Occipital lobe (tissue), 2 donors: ENCODE measurements around the gene C1orf232. TPM values are rescaled to one million over a fixed set of nuclear protein-coding genes. Genes with fewer than 3 reads are reported as not detected.

ENCODE experiments used
- DNase-seq: peaks from one replicate; lab custom pipeline; 2025; lab: John Stamatoyannopoulos, UW
- total RNA-seq: library from RNA; depleted of rRNA; stranded (reverse); fragments of >200 nt; gene quantifications from one replicate; pipeline ENCODE4 v1.2.3, GENCODE V29; 2014

Gene C1orf232
- total RNA-seq, 1 donor from 2014 or later = not detected

DNA sequence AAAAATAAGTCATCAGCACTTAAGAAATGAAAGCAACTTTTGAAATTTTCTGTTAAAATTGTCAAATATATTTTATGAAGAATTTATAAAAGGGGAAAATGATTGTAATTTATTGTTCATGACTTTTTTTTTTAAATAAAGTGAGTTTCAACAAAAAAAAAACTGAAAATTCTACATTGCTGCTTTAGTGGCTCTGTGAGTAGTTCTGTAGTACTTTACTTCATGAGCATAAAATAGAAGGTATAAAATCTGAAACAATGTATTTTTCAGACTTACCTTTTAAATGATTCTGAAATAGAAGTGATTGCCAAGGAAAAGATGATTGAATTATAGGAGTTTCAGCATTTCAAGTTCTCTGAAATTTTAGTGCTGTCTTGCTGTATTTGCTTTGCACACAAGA is 43.4 kb downstream of the C1orf232 start:
- DNase-seq = no peak

DNA sequence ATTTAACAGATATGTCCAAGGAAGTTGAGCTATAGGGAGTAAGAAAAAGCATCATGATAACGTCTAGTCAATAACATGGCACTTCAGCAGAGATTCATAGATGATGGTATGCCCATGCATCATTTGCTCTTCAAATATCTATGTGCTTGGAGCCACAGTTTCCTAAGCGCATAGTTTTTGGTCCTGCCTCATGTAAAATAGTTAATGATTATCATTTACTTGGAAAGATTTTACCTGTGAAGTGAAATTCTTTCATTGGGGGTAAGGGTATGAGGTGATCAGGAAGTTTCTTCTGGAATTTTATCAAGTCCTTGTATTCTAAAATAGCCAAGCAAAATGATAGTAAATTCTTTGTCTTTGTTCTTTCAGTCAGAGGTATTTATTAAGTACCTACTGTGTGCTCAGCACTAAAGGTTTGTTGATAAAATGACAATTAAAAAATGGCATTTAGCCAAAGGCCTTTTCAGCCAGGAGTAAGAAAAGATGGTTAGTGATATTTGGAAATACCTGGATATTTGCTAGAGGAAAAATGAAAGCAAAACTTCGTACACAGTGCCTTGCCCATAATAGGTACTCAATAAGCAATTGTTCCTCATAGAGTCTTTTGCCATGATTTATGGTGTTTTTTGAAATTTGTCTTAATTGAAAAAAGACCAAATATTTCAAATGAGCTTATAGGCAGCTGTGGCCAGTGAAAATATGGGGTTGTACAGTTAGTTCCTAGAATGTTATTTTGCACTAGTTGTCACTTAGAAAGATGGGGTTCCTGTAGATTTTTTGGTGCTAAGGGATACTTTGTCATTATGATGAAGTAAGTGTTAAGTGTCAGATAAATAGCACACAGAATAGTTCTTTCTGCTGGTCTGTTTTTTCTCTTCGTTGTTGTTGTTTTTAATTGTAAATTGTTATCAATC is 44.1 kb downstream of the C1orf232 start:
- DNase-seq = no peak

DNA sequence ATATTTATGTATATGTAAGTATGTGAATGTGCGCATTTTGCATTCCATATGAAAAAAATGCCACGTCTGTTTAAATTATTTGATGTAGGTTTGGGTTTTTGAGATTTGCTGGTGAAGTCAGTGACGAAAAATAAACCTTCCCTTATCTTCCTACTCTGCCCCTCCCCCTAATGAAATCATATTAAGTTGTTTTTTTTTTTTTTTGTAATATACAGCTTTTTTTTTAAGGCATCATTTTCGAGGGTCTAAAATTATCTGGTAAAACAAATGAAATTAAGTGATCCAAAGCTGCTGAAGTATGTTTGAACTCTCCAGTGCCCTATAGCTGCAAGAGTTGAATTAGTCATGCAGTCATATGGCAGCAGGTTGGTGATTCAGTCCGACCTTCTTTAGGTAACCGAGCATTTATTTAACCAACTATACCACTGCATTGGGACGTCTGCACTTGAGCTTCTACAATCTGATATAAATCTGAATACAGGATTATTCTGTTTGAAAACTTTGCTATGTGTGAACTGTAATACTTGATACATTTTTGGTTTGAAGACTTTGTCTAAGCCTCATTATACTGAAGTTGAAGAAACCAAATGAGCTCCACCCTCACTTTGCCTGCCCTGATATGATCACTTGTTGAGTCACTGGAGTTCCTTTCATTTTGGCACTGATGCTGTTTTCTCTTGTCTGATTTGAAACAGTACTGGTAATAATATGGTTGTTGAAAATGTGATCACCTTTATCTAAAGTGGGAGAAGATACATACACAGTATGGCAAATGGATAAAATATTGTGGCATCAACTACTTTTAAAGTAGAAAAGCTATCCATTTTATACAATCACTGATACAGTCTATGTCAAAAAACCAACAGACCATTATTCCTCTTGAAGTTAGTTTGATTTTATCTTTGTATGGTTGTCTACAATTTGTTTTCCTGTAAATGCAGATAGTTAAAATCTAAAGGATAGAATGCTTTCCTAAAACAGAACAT is 45.5 kb downstream of the C1orf232 start:
- DNase-seq = no peak

GRCh38 chr1:26121854-26122773 is 46.6 kb downstream of the C1orf232 start:
- no peak for DNase-seq

- no peak for DNase-seq
Observed at GRCh38 chr1:26119892-26120608, 48.7 kb downstream of the C1orf232 start.

DNA sequence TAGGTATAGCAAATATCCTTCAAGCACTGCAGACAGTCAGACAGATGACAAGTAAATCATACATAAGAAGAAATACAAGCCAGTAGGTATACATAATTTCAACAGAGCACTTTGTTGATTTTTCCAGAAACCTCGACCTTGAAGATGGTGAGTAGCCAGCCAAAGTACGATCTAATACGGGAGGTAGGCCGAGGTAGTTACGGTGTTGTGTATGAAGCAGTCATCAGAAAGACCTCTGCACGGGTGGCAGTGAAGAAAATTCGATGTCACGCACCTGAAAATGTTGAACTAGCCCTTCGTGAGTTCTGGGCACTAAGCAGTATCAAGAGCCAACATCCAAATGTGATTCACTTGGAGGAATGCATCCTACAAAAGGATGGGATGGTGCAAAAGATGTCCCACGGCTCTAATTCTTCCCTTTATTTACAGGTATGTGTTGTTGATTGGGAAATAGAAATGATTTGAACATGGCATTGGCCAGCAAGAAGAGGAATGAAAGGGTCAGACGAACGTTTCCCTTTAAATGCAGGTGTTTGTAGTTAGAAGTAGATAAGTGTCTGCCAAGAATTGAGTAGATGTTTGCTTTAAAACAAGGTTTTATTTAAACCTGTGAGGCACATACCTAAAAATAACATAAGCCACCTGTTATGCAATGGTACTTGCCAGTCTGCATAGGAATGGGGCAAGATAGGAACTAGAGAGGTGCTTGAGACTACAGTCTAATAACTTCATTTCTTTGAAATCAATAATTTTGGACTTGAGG is 54.4 kb downstream of the C1orf232 start:
- DNase-seq = no peak

Other genes with a start within 250 kb of the C1orf232 start
- gene PAFAH2, start 170.9 kb downstream of the C1orf232 start, total RNA-seq = 1.9 TPM
- gene EXTL1, start 147.2 kb downstream of the C1orf232 start, total RNA-seq = 2.3 TPM
- gene SLC30A2, start 122.8 kb downstream of the C1orf232 start, total RNA-seq = not detected
- 0.16 TPM for gene TRIM63, start 101.3 kb downstream of the C1orf232 start, total RNA-seq
- 93.6 TPM for gene PDIK1L, start 57.1 kb downstream of the C1orf232 start, total RNA-seq
- 0.47 TPM for gene FAM110D, start 9.9 kb downstream of the C1orf232 start, total RNA-seq
- 8.0 TPM for gene ZNF593, start 945 bp upstream of the C1orf232 start, total RNA-seq
- gene ZNF593OS, start 2.9 kb upstream of the C1orf232 start, total RNA-seq = not detected
- 3.1 TPM for gene CNKSR1, start 8.5 kb upstream of the C1orf232 start, total RNA-seq
- gene CATSPER4, start 21.6 kb upstream of the C1orf232 start, total RNA-seq = not detected
- gene CEP85, start 65.2 kb upstream of the C1orf232 start, total RNA-seq = 11.5 TPM
- 8.4 TPM for gene SH3BGRL3, start 111.1 kb upstream of the C1orf232 start, total RNA-seq
- gene UBXN11, start 137.7 kb upstream of the C1orf232 start, total RNA-seq = 5.0 TPM
- 1.1 TPM for gene CD52, start 149.0 kb upstream of the C1orf232 start, total RNA-seq
- gene CRYBG2, start 185.2 kb upstream of the C1orf232 start, total RNA-seq = 1.1 TPM
- gene ZNF683, start 203.8 kb upstream of the C1orf232 start, total RNA-seq = not detected
- gene LIN28A, start 241.9 kb upstream of the C1orf232 start, total RNA-seq = not detected